ENCODE measurements around the gene LRP1B.

- TF ChIP-seq CTCF (IDR thresholded peaks at IDR 0.05), result no peak
- no peak for TF ChIP-seq POLR2A (IDR thresholded peaks at IDR 0.05)
Measured at GRCh38 chr2:141767051-141767450, 363.8 kb downstream of the LRP1B start.

Data from thyroid gland (tissue), 4 donors.